Mesenchymal stem cell (in vitro differentiated cells and primary cell): Measurements from ENCODE around the gene CBX3.
A peak's percentile ranks its signal among the peaks of the same experiment; 100 is the strongest.
"Not testable (repeated sequence)": the region's sequence is repeated elsewhere in the genome, so short reads cannot be mapped to it uniquely, and the experiment has no call there.

ENCODE experiments used
- DNase-seq: peaks from one replicate; pipeline ENCODE4 v3.0.0-alpha.2; 2013
- H2AFZ ChIP-seq: one replicate; pipeline ENCODE4 v1.6.1; 2013; ENCODE audit warnings: low read depth, mild to moderate bottlenecking, control low read depth, inconsistent platforms, low read length, moderate library complexity
- H2AK5ac ChIP-seq: 2 replicates; pipeline ENCODE4 v1.6.1; 2013; ENCODE audit warnings: low read length, moderate library complexity, mild to moderate bottlenecking, inconsistent platforms; ENCODE audit not compliant: severe bottlenecking
- H2BK120ac ChIP-seq: one replicate; pipeline ENCODE4 v1.6.1; 2013; ENCODE audit warnings: low read depth, mild to moderate bottlenecking, inconsistent platforms, low read length, moderate library complexity
- H2BK12ac ChIP-seq, 2 experiments: one replicate each; pipeline ENCODE4 v1.6.1; 2013; ENCODE audit warnings: inconsistent platforms in 2 of 2, low read length in 2 of 2, mild to moderate bottlenecking in 2 of 2, moderate library complexity in 2 of 2, control low read depth in 1 of 2
- H2BK15ac ChIP-seq: one replicate; pipeline ENCODE4 v1.6.1; 2013; ENCODE audit warnings: mild to moderate bottlenecking, low read depth, inconsistent platforms; ENCODE audit not compliant: poor library complexity, severe bottlenecking
- H2BK5ac ChIP-seq: 2 replicates; pipeline ENCODE4 v1.6.1; 2013; ENCODE audit warnings: low read depth, mild to moderate bottlenecking, low read length, control low read depth, inconsistent platforms; ENCODE audit not compliant: poor library complexity, severe bottlenecking
- H3K14ac ChIP-seq, 2 experiments: one replicate each; pipeline ENCODE4 v1.6.1; 2013; ENCODE audit warnings: inconsistent platforms in 2 of 2, low read length in 2 of 2, control low read depth in 1 of 2, mild to moderate bottlenecking in 1 of 2, moderate library complexity in 1 of 2
- H3K18ac ChIP-seq, 2 experiments: one replicate each; pipeline ENCODE4 v1.6.1; 2013; ENCODE audit warnings: inconsistent platforms in 2 of 2, low read length in 2 of 2, control low read depth in 1 of 2, low read depth in 1 of 2, mild to moderate bottlenecking in 1 of 2
- H3K23ac ChIP-seq, 2 experiments: one replicate each; pipeline ENCODE4 v1.6.1; 2013; ENCODE audit warnings: inconsistent platforms in 2 of 2, low read length in 2 of 2, mild to moderate bottlenecking in 2 of 2, moderate library complexity in 2 of 2, control low read depth in 1 of 2
- H3K27ac ChIP-seq: 2 replicates; pipeline ENCODE4 v1.5.1; 2013; ENCODE audit warnings: mild to moderate bottlenecking, moderate library complexity, low read length, control low read depth, inconsistent platforms; ENCODE audit not compliant: poor library complexity, severe bottlenecking
- H3K27me3 ChIP-seq, 2 experiments: 2 replicates each; pipeline versions ENCODE4 v1.6.1 to v1.7.0; 2013; ENCODE audit warnings: low read length in 2 of 2, mild to moderate bottlenecking in 2 of 2, moderate library complexity in 2 of 2, control low read depth in 1 of 2, inconsistent platforms in 1 of 2; ENCODE audit not compliant: control insufficient read depth in 1 of 2, insufficient read depth in 1 of 2
- H3K36me3 ChIP-seq, 2 experiments: 2 replicates each; pipeline versions ENCODE4 v1.6.1 to v1.7.0; 2013; ENCODE audit warnings: low read length in 2 of 2, control low read depth in 1 of 2, inconsistent platforms in 1 of 2, low read depth in 1 of 2, mild to moderate bottlenecking in 1 of 2; ENCODE audit not compliant: insufficient read depth in 2 of 2, control insufficient read depth in 1 of 2
- H3K4ac ChIP-seq, 2 experiments: one replicate each; pipeline ENCODE4 v1.6.1; 2013; ENCODE audit warnings: inconsistent platforms in 2 of 2, low read length in 2 of 2, mild to moderate bottlenecking in 2 of 2, moderate library complexity in 2 of 2, control low read depth in 1 of 2, low read depth in 1 of 2
- H3K4me1 ChIP-seq: 2 replicates; pipeline ENCODE4 v1.6.1; 2013; ENCODE audit warnings: low read depth, low read length, control low read depth; ENCODE audit not compliant: control insufficient read depth, insufficient read depth
- H3K4me2 ChIP-seq: 2 replicates; pipeline ENCODE4 v1.6.1; 2013; ENCODE audit warnings: low read length, mild to moderate bottlenecking, inconsistent platforms; ENCODE audit not compliant: poor library complexity, severe bottlenecking
- H3K4me3 ChIP-seq, 2 experiments: 2 replicates each; pipeline versions ENCODE4 v1.5.1 to v1.7.0; 2013; ENCODE audit warnings: low read length in 2 of 2, mild to moderate bottlenecking in 2 of 2, control low read depth in 1 of 2, low read depth in 1 of 2; ENCODE audit not compliant: insufficient read depth in 1 of 2
- H3K79me1 ChIP-seq: replicated peaks from 2 replicates; pipeline ENCODE4 v1.6.1; 2013; ENCODE audit warnings: mild to moderate bottlenecking, control low read depth, low read length, inconsistent platforms; ENCODE audit not compliant: poor library complexity, severe bottlenecking
- H3K9ac ChIP-seq: 2 replicates; pipeline ENCODE4 v1.7.0; 2013; ENCODE audit warnings: mild to moderate bottlenecking, low read length, moderate library complexity
- H3K9me3 ChIP-seq: 2 replicates; pipeline ENCODE4 v1.7.0; 2013; ENCODE audit warnings: mild to moderate bottlenecking, low read length; ENCODE audit not compliant: control insufficient read depth
- H4K8ac ChIP-seq: one replicate; pipeline ENCODE4 v1.6.1; 2013; ENCODE audit warnings: inconsistent platforms, mild to moderate bottlenecking, low read length, moderate library complexity
- H4K91ac ChIP-seq: one replicate; pipeline ENCODE4 v1.6.1; 2013; ENCODE audit warnings: mild to moderate bottlenecking, low read length, inconsistent platforms
- WGBS: methylation state at CpG from one replicate; pipeline ENCODE4 v1.1.7; 2013; ENCODE audit warnings: mixed read lengths; 5-methylcytosine and 5-hydroxymethylcytosine counted together

The CBX3 gene

GRCh38 chr7:26162431-26162830 is 39.1 kb upstream of the CBX3 start:
- no peak for DNase-seq
- Histone ChIP-seq H2AK5ac (no peak overlapping the region), H2BK5ac (no peak overlapping the region), H3K9me3 (no peaks in the 10 kb centered on the region), H4K8ac (no peak overlapping the region), H3K9ac (no peak overlapping the region), H3K14ac (no peak overlapping the region), H3K18ac (no peak overlapping the region), H3K79me1 (peaks cover 13% of the 10 kb centered on the region), H3K23ac (no peak overlapping the region), H2BK15ac (no peak overlapping the region), H3K27me3 (peaks cover 0 to 10% of the 10 kb centered on the region in 2 experiments), H2BK12ac (no peak overlapping the region), H3K27ac (no peak overlapping the region), H3K4me3 (no peak overlapping the region), H3K4ac (no peak overlapping the region), H3K4me1 (peaks cover 22% of the 10 kb centered on the region), H3K36me3 (no peaks in the 10 kb centered on the region), H3K4me2 (no peak overlapping the region), H4K91ac (no peak overlapping the region), H2AFZ (no peak overlapping the region), H2BK120ac (no peak overlapping the region)
- no CpG with 5 or more reads among the region's 2 CpGs for WGBS

DNA sequence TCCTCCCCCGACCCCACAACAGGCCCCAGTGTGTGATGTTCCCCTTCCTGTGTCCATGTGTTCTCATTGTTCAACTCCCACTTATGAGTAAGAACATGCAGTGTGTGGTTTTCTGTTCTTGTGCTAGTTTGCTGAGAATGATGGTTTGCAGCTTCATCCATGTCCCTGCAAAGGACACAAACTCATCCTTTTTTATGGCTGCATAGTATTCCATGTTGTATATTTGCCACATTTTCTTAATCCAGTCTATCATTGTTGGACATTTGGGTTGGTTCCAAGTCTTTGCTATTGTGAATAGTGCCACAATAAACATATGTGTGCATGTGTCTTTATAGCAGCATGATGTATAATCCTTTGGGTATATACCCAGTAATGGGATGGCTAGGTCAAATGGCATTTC is 37.7 kb upstream of the CBX3 start:
- not testable (repeated sequence) for H3K4me3 ChIP-seq, H2AFZ ChIP-seq, H3K27me3 ChIP-seq, H3K9me3 ChIP-seq, DNase-seq, H3K18ac ChIP-seq, H3K23ac ChIP-seq, H3K9ac ChIP-seq, H3K36me3 ChIP-seq, H4K91ac ChIP-seq, H3K4me2 ChIP-seq, H2AK5ac ChIP-seq, H3K14ac ChIP-seq, H4K8ac ChIP-seq, H2BK15ac ChIP-seq, H2BK120ac ChIP-seq, H2BK12ac ChIP-seq, H3K4ac ChIP-seq, H3K27ac ChIP-seq, H2BK5ac ChIP-seq
- WGBS = no CpG with 5 or more reads among the region's 1 CpG
- Histone ChIP-seq H3K79me1 (peaks cover 14% of the 10 kb centered on the region), H3K4me1 (peaks cover 18% of the 10 kb centered on the region)

- Histone ChIP-seq H3K4me3 (no peak overlapping the region), H2AFZ (no peak overlapping the region), H3K27me3 (peaks cover 0 to 3% of the 10 kb centered on the region in 2 experiments), H4K91ac (no peak overlapping the region), H3K14ac (no peak overlapping the region), H3K79me1 (peaks cover 25% of the 10 kb centered on the region), H3K27ac (no peak overlapping the region), H3K9me3 (no peaks in the 10 kb centered on the region), H4K8ac (no peak overlapping the region), H3K18ac (no peak overlapping the region), H3K4ac (no peak overlapping the region), H2BK5ac (no peak overlapping the region), H3K36me3 (no peaks in the 10 kb centered on the region), H3K4me2 (no peak overlapping the region), H2AK5ac (peak overlapping the region; percentile 69), H3K4me1 (peaks cover 11% of the 10 kb centered on the region), H2BK120ac (no peak overlapping the region), H3K23ac (no peak overlapping the region), H2BK12ac (no peak overlapping the region), H2BK15ac (no peak overlapping the region), H3K9ac (no peak overlapping the region)
- no peak for DNase-seq
- WGBS = 76% methylated on average over 9 of the region's 9 CpGs
Observed at GRCh38 chr7:26165950-26166683, 35.4 kb upstream of the CBX3 start.

GRCh38 chr7:26166684-26167266 is 34.8 kb upstream of the CBX3 start:
- H4K8ac ChIP-seq = no peak overlapping the region
- no peak overlapping the region for H3K23ac ChIP-seq
- H3K36me3 ChIP-seq = no peaks in the 10 kb centered on the region
- no peak overlapping the region for H3K14ac ChIP-seq
- no peak overlapping the region for H2BK12ac ChIP-seq
- peaks cover 9% of the 10 kb centered on the region for H3K4me1 ChIP-seq
- DNase-seq = no peak
- H2BK15ac ChIP-seq = no peak overlapping the region
- no peak overlapping the region for H3K4me3 ChIP-seq
- peaks cover 23% of the 10 kb centered on the region for H3K79me1 ChIP-seq
- no peak overlapping the region for H3K18ac ChIP-seq
- 90% methylated on average over 5 of the region's 5 CpGs for WGBS
- H4K91ac ChIP-seq = no peak overlapping the region
- no peak overlapping the region for H3K27ac ChIP-seq
- no peak overlapping the region for H2AK5ac ChIP-seq
- H3K27me3 ChIP-seq = peaks cover 0 to 3% of the 10 kb centered on the region in 2 experiments
- H3K4me2 ChIP-seq = no peak overlapping the region
- H3K9me3 ChIP-seq = no peaks in the 10 kb centered on the region
- no peak overlapping the region for H3K4ac ChIP-seq
- no peak overlapping the region for H2AFZ ChIP-seq
- H2BK5ac ChIP-seq = no peak overlapping the region
- H3K9ac ChIP-seq = no peak overlapping the region
- H2BK120ac ChIP-seq = no peak overlapping the region
